Measurements from ENCODE around the gene STK11.

The STK11 gene

DNA sequence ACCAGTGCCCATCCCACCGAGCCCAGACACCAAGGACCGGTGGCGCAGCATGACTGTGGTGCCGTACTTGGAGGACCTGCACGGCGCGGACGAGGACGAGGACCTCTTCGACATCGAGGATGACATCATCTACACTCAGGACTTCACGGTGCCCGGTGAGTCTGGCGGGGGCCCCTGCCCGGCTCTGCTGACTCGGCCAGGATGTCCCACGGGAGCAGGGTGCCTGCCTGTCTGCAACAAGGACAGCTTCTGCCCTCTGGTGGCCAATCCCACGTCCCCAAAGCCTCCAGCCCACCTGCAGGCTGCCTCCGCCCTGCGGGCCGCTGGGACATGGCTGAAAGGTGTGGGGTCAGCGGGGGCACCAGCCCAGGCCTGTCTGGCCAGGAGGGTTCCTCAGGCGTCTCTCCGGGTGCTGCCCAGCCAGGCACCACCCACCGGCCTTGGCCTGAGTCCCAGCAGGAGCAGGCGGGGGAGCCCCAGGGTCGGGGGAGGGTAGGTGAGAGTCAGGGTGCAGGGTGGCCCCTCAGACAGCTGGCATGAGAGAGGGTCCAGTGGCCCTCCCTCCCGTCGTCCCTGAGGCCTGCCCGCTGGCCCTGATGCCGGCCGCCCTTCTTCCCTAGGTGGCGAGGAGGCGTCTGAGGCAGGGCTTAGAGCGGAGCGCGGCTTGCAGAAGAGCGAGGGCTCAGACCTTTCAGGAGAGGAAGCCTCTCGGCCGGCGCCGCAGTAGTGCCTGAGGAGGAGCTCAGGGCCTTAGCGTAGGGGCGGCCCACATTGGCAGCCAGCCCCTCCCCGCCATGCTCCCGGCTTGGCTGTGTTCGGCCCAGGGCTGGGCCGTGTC is 17.7 kb downstream of the STK11 start:
- H3K4me3 ChIP-seq (replicated peaks; ENCODE audit: insufficient read depth, low read length), result no peak overlapping the region
- H3K27ac ChIP-seq (replicated peaks), result no peak overlapping the region
- DNase-seq (ENCODE audit: low read depth in 1 of 2, low spot score in 1 of 2), result peak in 1 of 2 experiments; percentile 45
- H3K27me3 ChIP-seq (ENCODE audit: insufficient read depth, poor library complexity, severe bottlenecking), result no peaks in the 10 kb centered on the region
- TF ChIP-seq, protein P1, sequence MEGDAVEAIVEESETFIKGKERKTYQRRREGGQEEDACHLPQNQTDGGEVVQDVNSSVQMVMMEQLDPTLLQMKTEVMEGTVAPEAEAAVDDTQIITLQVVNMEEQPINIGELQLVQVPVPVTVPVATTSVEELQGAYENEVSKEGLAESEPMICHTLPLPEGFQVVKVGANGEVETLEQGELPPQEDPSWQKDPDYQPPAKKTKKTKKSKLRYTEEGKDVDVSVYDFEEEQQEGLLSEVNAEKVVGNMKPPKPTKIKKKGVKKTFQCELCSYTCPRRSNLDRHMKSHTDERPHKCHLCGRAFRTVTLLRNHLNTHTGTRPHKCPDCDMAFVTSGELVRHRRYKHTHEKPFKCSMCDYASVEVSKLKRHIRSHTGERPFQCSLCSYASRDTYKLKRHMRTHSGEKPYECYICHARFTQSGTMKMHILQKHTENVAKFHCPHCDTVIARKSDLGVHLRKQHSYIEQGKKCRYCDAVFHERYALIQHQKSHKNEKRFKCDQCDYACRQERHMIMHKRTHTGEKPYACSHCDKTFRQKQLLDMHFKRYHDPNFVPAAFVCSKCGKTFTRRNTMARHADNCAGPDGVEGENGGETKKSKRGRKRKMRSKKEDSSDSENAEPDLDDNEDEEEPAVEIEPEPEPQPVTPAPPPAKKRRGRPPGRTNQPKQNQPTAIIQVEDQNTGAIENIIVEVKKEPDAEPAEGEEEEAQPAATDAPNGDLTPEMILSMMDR (IDR thresholded peaks at IDR 0.05; ENCODE audit: insufficient read depth, low read length), result peak; percentile 25
- no peak for TF ChIP-seq SPI1 (IDR thresholded peaks at IDR 0.05; ENCODE audit: borderline replicate concordance, low read depth)

DNA sequence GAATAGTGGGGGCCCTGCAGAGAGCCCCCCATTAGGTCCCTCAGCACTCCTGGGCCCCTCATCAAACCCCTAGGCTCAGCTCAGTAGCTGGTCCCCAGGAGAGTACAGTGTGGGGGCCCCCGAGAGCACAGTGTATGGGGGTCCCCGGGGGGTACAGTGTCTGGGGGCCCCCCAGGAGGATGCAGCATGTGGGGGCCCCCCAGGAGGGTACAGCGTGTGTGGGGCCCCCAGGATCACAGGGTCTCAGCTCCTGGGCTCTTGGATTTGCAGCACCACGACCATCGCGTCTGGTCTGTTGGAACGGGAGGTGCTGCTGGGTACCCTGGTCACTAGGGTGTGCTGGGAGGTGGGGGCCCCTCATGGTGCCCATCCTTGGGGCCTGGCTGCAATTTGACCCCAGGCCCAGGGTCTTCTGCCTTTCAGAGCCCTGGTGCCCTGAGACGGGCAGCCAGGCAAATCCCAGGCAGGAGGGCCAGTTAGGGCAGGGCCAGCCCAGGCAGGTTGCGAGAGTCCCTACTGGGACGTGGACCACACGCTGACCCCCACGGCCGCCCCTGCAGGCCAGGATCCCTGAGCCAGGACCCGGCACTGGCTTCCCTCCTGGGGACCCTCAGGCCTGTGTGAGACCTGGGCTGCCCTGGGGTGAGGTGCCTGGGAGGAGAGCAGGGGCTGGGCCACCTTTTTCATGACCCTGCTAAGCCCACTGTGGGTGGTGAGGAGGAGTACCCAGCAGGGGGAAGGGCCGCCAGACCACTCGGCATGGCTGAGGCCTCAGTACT is 18.7 kb downstream of the STK11 start:
- Histone ChIP-seq H3K27ac (replicated peaks) (no peak overlapping the region), H3K27me3 (ENCODE audit: insufficient read depth, poor library complexity, severe bottlenecking) (no peaks in the 10 kb centered on the region), H3K4me3 (replicated peaks; ENCODE audit: insufficient read depth, low read length) (no peak overlapping the region)
- DNase-seq (ENCODE audit: low read depth in 1 of 2, low spot score in 1 of 2), result no peak
- TF ChIP-seq, protein P1 (IDR thresholded peaks at IDR 0.05; ENCODE audit: insufficient read depth, low read length), result no peak
- no peak for TF ChIP-seq SPI1 (IDR thresholded peaks at IDR 0.05; ENCODE audit: borderline replicate concordance, low read depth)
- TF ChIP-seq POLR2AphosphoS5 (IDR thresholded peaks at IDR 0.05; ENCODE audit: low read depth), result no peak
- no peak for TF ChIP-seq GABPA (IDR thresholded peaks at IDR 0.05; ENCODE audit: low read depth)
- TF ChIP-seq, protein P2, sequence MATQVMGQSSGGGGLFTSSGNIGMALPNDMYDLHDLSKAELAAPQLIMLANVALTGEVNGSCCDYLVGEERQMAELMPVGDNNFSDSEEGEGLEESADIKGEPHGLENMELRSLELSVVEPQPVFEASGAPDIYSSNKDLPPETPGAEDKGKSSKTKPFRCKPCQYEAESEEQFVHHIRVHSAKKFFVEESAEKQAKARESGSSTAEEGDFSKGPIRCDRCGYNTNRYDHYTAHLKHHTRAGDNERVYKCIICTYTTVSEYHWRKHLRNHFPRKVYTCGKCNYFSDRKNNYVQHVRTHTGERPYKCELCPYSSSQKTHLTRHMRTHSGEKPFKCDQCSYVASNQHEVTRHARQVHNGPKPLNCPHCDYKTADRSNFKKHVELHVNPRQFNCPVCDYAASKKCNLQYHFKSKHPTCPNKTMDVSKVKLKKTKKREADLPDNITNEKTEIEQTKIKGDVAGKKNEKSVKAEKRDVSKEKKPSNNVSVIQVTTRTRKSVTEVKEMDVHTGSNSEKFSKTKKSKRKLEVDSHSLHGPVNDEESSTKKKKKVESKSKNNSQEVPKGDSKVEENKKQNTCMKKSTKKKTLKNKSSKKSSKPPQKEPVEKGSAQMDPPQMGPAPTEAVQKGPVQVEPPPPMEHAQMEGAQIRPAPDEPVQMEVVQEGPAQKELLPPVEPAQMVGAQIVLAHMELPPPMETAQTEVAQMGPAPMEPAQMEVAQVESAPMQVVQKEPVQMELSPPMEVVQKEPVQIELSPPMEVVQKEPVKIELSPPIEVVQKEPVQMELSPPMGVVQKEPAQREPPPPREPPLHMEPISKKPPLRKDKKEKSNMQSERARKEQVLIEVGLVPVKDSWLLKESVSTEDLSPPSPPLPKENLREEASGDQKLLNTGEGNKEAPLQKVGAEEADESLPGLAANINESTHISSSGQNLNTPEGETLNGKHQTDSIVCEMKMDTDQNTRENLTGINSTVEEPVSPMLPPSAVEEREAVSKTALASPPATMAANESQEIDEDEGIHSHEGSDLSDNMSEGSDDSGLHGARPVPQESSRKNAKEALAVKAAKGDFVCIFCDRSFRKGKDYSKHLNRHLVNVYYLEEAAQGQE (IDR thresholded peaks at IDR 0.05; ENCODE audit: insufficient replicate concordance, low read depth), result no peak

DNA sequence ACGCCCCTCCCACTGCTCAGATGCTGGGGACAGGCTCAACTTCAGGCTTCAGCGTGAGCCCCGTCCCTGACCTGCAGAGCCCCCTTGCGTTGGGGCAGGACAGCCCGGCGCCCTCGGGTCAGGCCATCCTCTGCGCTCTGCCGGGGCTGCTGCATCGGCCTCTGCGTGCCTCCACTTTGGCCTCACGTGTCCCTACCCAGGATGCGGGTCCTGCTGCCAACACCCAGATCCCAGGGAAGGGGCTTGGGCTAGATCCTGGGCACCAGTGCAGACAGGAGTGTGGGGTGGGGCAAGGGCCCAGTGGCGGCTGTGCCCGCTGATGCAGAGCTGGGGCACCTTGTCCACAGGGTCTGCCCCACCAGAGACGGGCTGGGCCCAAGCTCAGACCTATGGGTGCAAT is 19.3 kb downstream of the STK11 start:
- Histone ChIP-seq H3K27ac (replicated peaks) (no peak overlapping the region), H3K4me3 (replicated peaks; ENCODE audit: insufficient read depth, low read length) (no peak overlapping the region), H3K27me3 (ENCODE audit: insufficient read depth, poor library complexity, severe bottlenecking) (no peaks in the 10 kb centered on the region)
- DNase-seq (ENCODE audit: low read depth in 1 of 2, low spot score in 1 of 2), result no peak
- TF ChIP-seq SPI1 (IDR thresholded peaks at IDR 0.05; ENCODE audit: borderline replicate concordance, low read depth), result no peak
- TF ChIP-seq GABPA (IDR thresholded peaks at IDR 0.05; ENCODE audit: low read depth), result no peak
- TF ChIP-seq, protein P1 (IDR thresholded peaks at IDR 0.05; ENCODE audit: insufficient read depth, low read length), result no peak
- TF ChIP-seq POLR2AphosphoS5 (IDR thresholded peaks at IDR 0.05; ENCODE audit: low read depth), result no peak

DNA sequence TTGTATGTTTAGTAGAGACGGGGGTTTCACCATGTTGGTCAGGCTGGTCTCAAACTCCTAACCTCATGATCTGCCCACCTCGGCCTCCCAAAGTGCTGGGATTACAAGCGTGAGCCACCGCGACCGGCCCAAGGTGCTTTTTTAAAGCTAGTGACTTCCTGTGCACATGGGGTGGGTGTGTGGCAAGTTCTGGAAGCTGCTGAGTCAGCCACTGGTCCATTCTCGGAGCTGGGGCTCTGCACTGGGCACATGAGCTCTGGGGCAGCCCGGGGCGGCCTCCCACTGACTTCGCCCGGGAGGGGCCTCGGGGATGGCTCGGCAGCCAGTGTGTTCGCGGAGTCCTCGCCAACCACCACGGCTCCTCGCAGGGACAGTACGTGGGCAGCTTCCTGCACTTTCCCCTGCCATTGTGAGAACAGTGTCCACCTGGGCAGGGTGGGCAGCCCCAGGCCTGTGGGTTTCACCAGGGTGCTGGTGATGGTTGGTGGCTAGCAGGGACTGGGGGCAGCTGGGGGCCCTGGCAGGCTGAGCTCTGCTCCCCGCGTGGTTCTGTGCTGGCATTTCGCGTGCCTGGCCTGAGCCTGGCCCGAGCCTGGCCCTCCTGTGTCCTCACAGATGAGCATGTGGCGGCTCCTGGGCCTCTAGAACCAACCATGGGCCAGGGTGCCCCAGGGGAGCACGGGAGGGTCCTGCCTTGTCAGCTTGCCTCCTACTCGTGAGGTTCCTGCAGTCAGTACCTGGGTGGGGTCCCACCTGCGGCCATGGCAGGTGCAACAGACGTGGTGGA is 20.1 kb downstream of the STK11 start:
- Histone ChIP-seq H3K27me3 (ENCODE audit: insufficient read depth, poor library complexity, severe bottlenecking) (no peaks in the 10 kb centered on the region), H3K27ac (replicated peaks) (no peak overlapping the region), H3K4me3 (replicated peaks; ENCODE audit: insufficient read depth, low read length) (no peak overlapping the region)
- TF ChIP-seq, protein P2 (IDR thresholded peaks at IDR 0.05; ENCODE audit: insufficient replicate concordance, low read depth), result no peak
- TF ChIP-seq POLR2AphosphoS5 (IDR thresholded peaks at IDR 0.05; ENCODE audit: low read depth) (no peak), SPI1 (IDR thresholded peaks at IDR 0.05; ENCODE audit: borderline replicate concordance, low read depth) (no peak), GABPA (IDR thresholded peaks at IDR 0.05; ENCODE audit: low read depth) (no peak)
- TF ChIP-seq, protein P1 (IDR thresholded peaks at IDR 0.05; ENCODE audit: insufficient read depth, low read length), result no peak
- no peak for DNase-seq (ENCODE audit: low read depth in 1 of 2, low spot score in 1 of 2)

All from HL-60 (cell line).